GM23338 (cell line): ENCODE data around the gene ATP9A. TPM values are rescaled to one million over a fixed set of nuclear protein-coding genes. Genes with fewer than 3 reads are reported as not detected.

Source experiments
- ATAC-seq: fragments of 200-7000 bp; cut with Tn5 transposase; 3 replicates; pipeline ENCODE4 v1.9.1; 2020
- DNase-seq: peaks from one replicate; pipeline ENCODE4 v3.0.0-alpha.2; 2015; ENCODE audit warnings: low spot score
- H2AFZ ChIP-seq: fragments of 200-600 bp; sonication (generic); 2 replicates; pipeline ENCODE4 v1.8.0; 2016; ENCODE audit warnings: antibody characterized with exemption, mild to moderate bottlenecking, moderate library complexity
- H3F3A ChIP-seq: fragments of 200-600 bp; sonication (generic); replicated peaks from 2 replicates; pipeline ENCODE4 v1.8.0; 2017; ENCODE audit warnings: antibody characterized with exemption, mixed run types, low read depth
- H3K27ac ChIP-seq: fragments of 200-600 bp; sonication (generic); 2 replicates; pipeline ENCODE4 v1.6.1; 2016; ENCODE audit warnings: low read depth
- H3K27me3 ChIP-seq: fragments of 200-600 bp; sonication (generic); 2 replicates; pipeline ENCODE4 v1.8.0; 2016; ENCODE audit warnings: mild to moderate bottlenecking, mixed run types, moderate library complexity; ENCODE audit not compliant: insufficient read depth
- H3K36me3 ChIP-seq: fragments of 200-600 bp; sonication (generic); 2 replicates; pipeline ENCODE4 v1.8.0; 2016; ENCODE audit warnings: mild to moderate bottlenecking; ENCODE audit not compliant: insufficient read depth
- H3K4me1 ChIP-seq: fragments of 200-600 bp; sonication (generic); 2 replicates; pipeline ENCODE4 v1.8.0; 2016; ENCODE audit warnings: mild to moderate bottlenecking, moderate library complexity; ENCODE audit not compliant: insufficient read depth
- H3K4me2 ChIP-seq: fragments of 200-600 bp; sonication (generic); 2 replicates; pipeline ENCODE4 v1.7.1; 2017; ENCODE audit warnings: mixed run types
- H3K4me3 ChIP-seq: fragments of 200-600 bp; sonication (generic); 2 replicates; pipeline ENCODE4 v1.6.1; 2016; ENCODE audit warnings: mixed run types
- H3K79me2 ChIP-seq: fragments of 200-600 bp; sonication (generic); replicated peaks from 2 replicates; pipeline ENCODE4 v1.8.0; 2017; ENCODE audit warnings: mild to moderate bottlenecking; ENCODE audit not compliant: insufficient read depth
- H3K9me2 ChIP-seq: fragments of 200-600 bp; sonication (generic); 2 replicates; pipeline ENCODE4 v1.8.0; 2017; ENCODE audit not compliant: insufficient read depth
- H4K20me1 ChIP-seq: fragments of 200-600 bp; sonication (generic); replicated peaks from 2 replicates; pipeline ENCODE4 v1.8.0; 2017; ENCODE audit warnings: mild to moderate bottlenecking; ENCODE audit not compliant: insufficient read depth
- H3K27ac Mint-ChIP-seq: 2 replicates; pipeline ENCODE4 v1.8.0; 2020; ENCODE audit warnings: inconsistent platforms, mild to moderate bottlenecking, moderate library complexity, mixed read lengths
- H3K27me3 Mint-ChIP-seq: 3 replicates; pipeline ENCODE4 v1.8.0; 2022; ENCODE audit warnings: low read depth, mild to moderate bottlenecking, moderate library complexity, mixed read lengths, inconsistent platforms; ENCODE audit not compliant: insufficient read depth, poor library complexity
- H3K36me3 Mint-ChIP-seq: 3 replicates; pipeline ENCODE4 v1.8.0; 2021; ENCODE audit warnings: low read depth, mild to moderate bottlenecking, inconsistent platforms, moderate library complexity, mixed read lengths
- H3K4me1 Mint-ChIP-seq: 3 replicates; pipeline ENCODE4 v1.8.0; 2020; ENCODE audit warnings: mild to moderate bottlenecking, inconsistent platforms, mixed read lengths
- H3K4me3 Mint-ChIP-seq: 3 replicates; pipeline ENCODE4 v1.8.0; 2021; ENCODE audit warnings: moderate library complexity, mild to moderate bottlenecking, inconsistent platforms, mixed read lengths
- H3K9me3 Mint-ChIP-seq: 3 replicates; pipeline ENCODE4 v1.8.0; 2020; ENCODE audit warnings: moderate library complexity, mild to moderate bottlenecking, inconsistent platforms, mixed read lengths
- CREB1 ChIP-seq: fragments of 250-450 bp; sonication (Bioruptor Pico); IDR thresholded peaks from 2 replicates; pipeline ENCODE4 v1.5.0; 2020; ENCODE audit warnings: low read depth, mild to moderate bottlenecking, moderate library complexity
- EZH2 ChIP-seq: fragments of 200-600 bp; sonication (generic); IDR thresholded peaks from one replicate; pipeline ENCODE4 v1.8.0; 2017; ENCODE audit warnings: antibody characterized with exemption, mild to moderate bottlenecking, low read depth; ENCODE audit not compliant: unreplicated experiment
- EZH2phosphoT487 ChIP-seq: fragments of 200-600 bp; sonication (generic); IDR thresholded peaks from one replicate; pipeline ENCODE4 v1.8.1; 2018; ENCODE audit warnings: antibody characterized with exemption; ENCODE audit not compliant: unreplicated experiment
- JUNB ChIP-seq: IDR thresholded peaks from one replicate; pipeline ENCODE4 v1.6.1; 2016; ENCODE audit warnings: antibody characterized with exemption; ENCODE audit not compliant: unreplicated experiment
- NANOG ChIP-seq: IDR thresholded peaks from 2 replicates; pipeline ENCODE4 v1.6.1; 2016; ENCODE audit warnings: antibody characterized with exemption, borderline replicate concordance
- POLR2AphosphoS5 ChIP-seq: IDR thresholded peaks from 2 replicates; pipeline ENCODE4 v1.6.1; 2016; ENCODE audit warnings: antibody characterized with exemption, low read depth
- ZNF114 ChIP-seq: fragments of 250-450 bp; sonication (Bioruptor Pico); IDR thresholded peaks from 2 replicates; pipeline ENCODE4 v1.5.0; 2020; ENCODE audit warnings: mild to moderate bottlenecking, moderate library complexity
- ZNF331 ChIP-seq: fragments of 250-450 bp; sonication (Bioruptor Pico); IDR thresholded peaks from 2 replicates; pipeline ENCODE4 v1.5.0; 2020; ENCODE audit warnings: low read depth, mild to moderate bottlenecking, moderate library complexity
- polyA plus RNA-seq: library from polyadenylated mRNA; unstranded; fragments of >200 nt; fragmentation: Nextera tagmentation; extraction: Ambion mirVana; gene quantifications from 2 replicates; pipeline ENCODE4 v1.2.1, GENCODE V29; 2016
- total RNA-seq: library from RNA; depleted of rRNA; stranded (reverse); fragments of >200 nt; shearing (Covaris generic); gene quantifications from 2 replicates; pipeline ENCODE4 v1.2.3, GENCODE V29; 2014
- TF ChIP-seq, protein P1 (sequence below), 2 experiments: fragments of 200-600 bp in 1 of 2; sonication (generic) in 1 of 2; conservative IDR thresholded peaks; 2 replicates each; pipeline versions ENCODE4 v1.5.1 to v1.6.1; 2016 to 2017; ENCODE audit warnings: antibody characterized with exemption in 2 of 2, low read depth in 2 of 2, mild to moderate bottlenecking in 2 of 2, moderate library complexity in 1 of 2
- TF ChIP-seq, protein P2 (sequence below): IDR thresholded peaks from 2 replicates; pipeline ENCODE4 v1.6.1; 2016; ENCODE audit warnings: antibody characterized with exemption
- TF ChIP-seq, protein P3 (sequence below): IDR thresholded peaks from one replicate; pipeline ENCODE4 v1.6.1; 2018; ENCODE audit warnings: antibody characterized with exemption; ENCODE audit not compliant: unreplicated experiment

Gene ATP9A
- total and polyA plus RNA-seq, 2 experiments from 2014 or later: 0.94 to 5.9 TPM

DNA sequence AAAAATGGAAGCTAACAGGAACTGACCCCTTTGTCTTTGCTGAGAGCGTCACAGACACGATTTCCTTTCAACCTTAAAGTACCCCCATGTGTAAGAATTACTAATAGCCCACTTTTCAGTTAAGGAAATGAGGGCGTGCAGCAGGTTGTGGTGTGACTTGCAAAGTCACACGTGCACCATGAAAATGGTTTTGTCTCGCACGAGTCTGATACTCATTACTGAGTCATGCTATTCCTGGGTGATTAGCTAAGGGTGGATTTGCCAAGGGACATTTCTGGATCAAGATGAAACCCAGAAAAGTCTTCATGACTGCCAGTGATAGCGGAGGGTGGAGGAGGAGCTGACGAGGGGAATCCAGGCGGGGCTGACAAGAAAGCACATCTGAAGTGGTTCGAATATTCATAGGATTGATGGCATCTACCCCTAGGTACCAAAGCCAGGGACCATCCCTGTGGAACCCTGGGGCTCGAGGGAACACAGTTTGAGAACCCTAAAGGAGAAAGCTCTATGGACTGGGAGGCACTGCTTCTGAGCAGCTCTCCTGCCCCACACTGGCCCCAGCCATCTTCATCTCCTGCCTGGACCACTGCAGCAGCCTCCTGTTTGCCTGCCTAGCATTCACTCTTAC is 213.5 kb downstream of the ATP9A start:
- H3K9me3 Mint-ChIP-seq: no peaks in the 10 kb centered on the region
- no peak for ATAC-seq
- Histone ChIP-seq H4K20me1 (no peaks in the 10 kb centered on the region), H3K4me2 (no peak overlapping the region), H3K79me2 (no peaks in the 10 kb centered on the region), H3K9me2 (no peaks in the 10 kb centered on the region), H3K27ac (no peak overlapping the region), H3K27me3 (peaks cover 13% of the 10 kb centered on the region), H2AFZ (no peak overlapping the region), H3K4me1 (no peaks in the 10 kb centered on the region), H3F3A (no peaks in the 10 kb centered on the region), H3K36me3 (no peaks in the 10 kb centered on the region), H3K4me3 (no peak overlapping the region)
- TF ChIP-seq CREB1 (CRISPR knock-in tag) (no peak), ZNF114 (no peak), EZH2 (no peak), JUNB (no peak), ZNF331 (CRISPR knock-in tag) (no peak)
- no peak overlapping the region for H3K27ac Mint-ChIP-seq
- no peak for DNase-seq
- no peaks in the 10 kb centered on the region for H3K36me3 Mint-ChIP-seq
- peaks cover 4% of the 10 kb centered on the region for H3K27me3 Mint-ChIP-seq
- H3K4me3 Mint-ChIP-seq: no peak overlapping the region
- H3K4me1 Mint-ChIP-seq: peaks cover 4% of the 10 kb centered on the region; the same call in 1 of the 3 replicates

DNA sequence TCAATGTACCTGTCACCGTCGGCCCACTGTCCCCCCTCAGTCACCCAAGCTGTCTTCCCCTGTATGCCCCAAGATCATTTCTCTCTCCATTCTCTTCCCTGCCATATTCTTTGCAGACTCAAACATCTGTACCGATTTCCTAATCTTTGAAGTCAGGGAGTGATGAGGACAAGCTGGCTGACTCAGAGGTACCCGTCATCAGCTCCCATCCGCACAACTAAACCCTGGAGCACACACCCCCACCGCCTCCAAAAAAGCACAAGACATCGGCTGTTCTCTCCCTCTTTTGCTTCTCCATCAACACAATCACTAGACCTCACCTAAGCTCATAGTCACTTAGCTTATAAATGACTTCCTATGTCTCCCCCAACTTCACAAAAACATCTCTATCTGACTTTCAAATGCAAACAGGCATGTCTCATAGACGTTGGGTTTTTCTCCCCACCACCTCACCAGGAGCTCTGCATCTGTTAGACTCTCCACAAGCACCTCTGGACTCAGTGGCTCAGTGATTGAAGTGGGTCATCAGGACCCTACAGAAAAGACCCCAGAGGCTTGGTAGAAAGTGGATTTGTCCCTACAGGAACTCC is 214.2 kb downstream of the ATP9A start:
- Histone ChIP-seq H3K27ac (no peak overlapping the region), H2AFZ (no peak overlapping the region), H3K4me1 (no peaks in the 10 kb centered on the region), H3K4me3 (no peak overlapping the region), H3K4me2 (no peak overlapping the region), H4K20me1 (no peaks in the 10 kb centered on the region), H3K79me2 (no peaks in the 10 kb centered on the region), H3F3A (no peaks in the 10 kb centered on the region), H3K27me3 (peaks cover 6% of the 10 kb centered on the region; the same call in 1 of the 2 replicates), H3K9me2 (no peaks in the 10 kb centered on the region), H3K36me3 (no peaks in the 10 kb centered on the region)
- no peak overlapping the region for H3K27ac Mint-ChIP-seq
- no peaks in the 10 kb centered on the region for H3K9me3 Mint-ChIP-seq
- H3K36me3 Mint-ChIP-seq: no peaks in the 10 kb centered on the region
- H3K27me3 Mint-ChIP-seq: peaks cover 4% of the 10 kb centered on the region
- H3K4me1 Mint-ChIP-seq: peaks cover 4% of the 10 kb centered on the region; the same call in 1 of the 3 replicates
- no peak overlapping the region for H3K4me3 Mint-ChIP-seq
- DNase-seq (no peak), ATAC-seq (no peak)
- TF ChIP-seq NANOG (no peak), EZH2 (no peak), EZH2phosphoT487 (no peak)
- TF ChIP-seq, protein P1, sequence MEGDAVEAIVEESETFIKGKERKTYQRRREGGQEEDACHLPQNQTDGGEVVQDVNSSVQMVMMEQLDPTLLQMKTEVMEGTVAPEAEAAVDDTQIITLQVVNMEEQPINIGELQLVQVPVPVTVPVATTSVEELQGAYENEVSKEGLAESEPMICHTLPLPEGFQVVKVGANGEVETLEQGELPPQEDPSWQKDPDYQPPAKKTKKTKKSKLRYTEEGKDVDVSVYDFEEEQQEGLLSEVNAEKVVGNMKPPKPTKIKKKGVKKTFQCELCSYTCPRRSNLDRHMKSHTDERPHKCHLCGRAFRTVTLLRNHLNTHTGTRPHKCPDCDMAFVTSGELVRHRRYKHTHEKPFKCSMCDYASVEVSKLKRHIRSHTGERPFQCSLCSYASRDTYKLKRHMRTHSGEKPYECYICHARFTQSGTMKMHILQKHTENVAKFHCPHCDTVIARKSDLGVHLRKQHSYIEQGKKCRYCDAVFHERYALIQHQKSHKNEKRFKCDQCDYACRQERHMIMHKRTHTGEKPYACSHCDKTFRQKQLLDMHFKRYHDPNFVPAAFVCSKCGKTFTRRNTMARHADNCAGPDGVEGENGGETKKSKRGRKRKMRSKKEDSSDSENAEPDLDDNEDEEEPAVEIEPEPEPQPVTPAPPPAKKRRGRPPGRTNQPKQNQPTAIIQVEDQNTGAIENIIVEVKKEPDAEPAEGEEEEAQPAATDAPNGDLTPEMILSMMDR (conservative IDR thresholded peaks at IDR 0.05; ENCODE audit: low read depth in 2 of 2): no peak

DNA sequence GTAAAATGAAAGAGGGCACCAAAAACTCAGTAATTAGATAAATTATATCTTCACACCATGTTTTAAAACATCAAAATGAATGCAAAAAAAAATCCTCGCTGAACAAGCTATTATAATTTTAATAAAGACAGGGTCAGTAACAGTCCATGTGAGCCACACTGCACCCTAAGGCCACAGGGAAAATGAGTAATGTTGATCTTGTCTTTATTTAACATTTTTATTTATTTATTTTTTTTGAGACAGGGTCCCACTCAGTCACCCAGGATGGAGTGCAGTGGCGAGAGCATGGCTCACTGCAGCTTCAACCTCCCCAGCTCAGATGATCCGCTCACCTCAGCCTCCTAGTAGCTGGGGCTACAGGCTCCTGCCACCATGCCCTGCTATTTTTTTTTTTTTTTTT is 217.0 kb downstream of the ATP9A start:
- Histone ChIP-seq H3K27me3 (peaks cover 17% of the 10 kb centered on the region), H4K20me1 (no peaks in the 10 kb centered on the region), H3K79me2 (no peaks in the 10 kb centered on the region), H3K9me2 (0 out of 2 replicates have a peak, but pooled peaks cover 3% of the 10 kb centered on the region), H3K4me3 (no peak overlapping the region), H3F3A (no peaks in the 10 kb centered on the region), H3K4me1 (no peaks in the 10 kb centered on the region), H3K36me3 (no peaks in the 10 kb centered on the region), H3K4me2 (no peak overlapping the region), H2AFZ (no peak overlapping the region), H3K27ac (no peak overlapping the region)
- Mint-ChIP-seq H3K4me3 (no peak overlapping the region), H3K27me3 (peaks cover 10% of the 10 kb centered on the region), H3K9me3 (0 out of 3 replicates have a peak, but pooled peaks cover 3% of the 10 kb centered on the region), H3K27ac (no peak overlapping the region), H3K4me1 (peaks cover 7% of the 10 kb centered on the region; the same call in 2 of the 3 replicates), H3K36me3 (no peaks in the 10 kb centered on the region; the same call in 1 of the 3 replicates)
- DNase-seq: no peak
- no peak for ATAC-seq
- TF ChIP-seq EZH2phosphoT487: no peak
- TF ChIP-seq, protein P2, sequence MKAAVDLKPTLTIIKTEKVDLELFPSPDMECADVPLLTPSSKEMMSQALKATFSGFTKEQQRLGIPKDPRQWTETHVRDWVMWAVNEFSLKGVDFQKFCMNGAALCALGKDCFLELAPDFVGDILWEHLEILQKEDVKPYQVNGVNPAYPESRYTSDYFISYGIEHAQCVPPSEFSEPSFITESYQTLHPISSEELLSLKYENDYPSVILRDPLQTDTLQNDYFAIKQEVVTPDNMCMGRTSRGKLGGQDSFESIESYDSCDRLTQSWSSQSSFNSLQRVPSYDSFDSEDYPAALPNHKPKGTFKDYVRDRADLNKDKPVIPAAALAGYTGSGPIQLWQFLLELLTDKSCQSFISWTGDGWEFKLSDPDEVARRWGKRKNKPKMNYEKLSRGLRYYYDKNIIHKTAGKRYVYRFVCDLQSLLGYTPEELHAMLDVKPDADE: no peak
- TF ChIP-seq POLR2AphosphoS5: no peak
- TF ChIP-seq EZH2: no peak
- TF ChIP-seq, protein P3, sequence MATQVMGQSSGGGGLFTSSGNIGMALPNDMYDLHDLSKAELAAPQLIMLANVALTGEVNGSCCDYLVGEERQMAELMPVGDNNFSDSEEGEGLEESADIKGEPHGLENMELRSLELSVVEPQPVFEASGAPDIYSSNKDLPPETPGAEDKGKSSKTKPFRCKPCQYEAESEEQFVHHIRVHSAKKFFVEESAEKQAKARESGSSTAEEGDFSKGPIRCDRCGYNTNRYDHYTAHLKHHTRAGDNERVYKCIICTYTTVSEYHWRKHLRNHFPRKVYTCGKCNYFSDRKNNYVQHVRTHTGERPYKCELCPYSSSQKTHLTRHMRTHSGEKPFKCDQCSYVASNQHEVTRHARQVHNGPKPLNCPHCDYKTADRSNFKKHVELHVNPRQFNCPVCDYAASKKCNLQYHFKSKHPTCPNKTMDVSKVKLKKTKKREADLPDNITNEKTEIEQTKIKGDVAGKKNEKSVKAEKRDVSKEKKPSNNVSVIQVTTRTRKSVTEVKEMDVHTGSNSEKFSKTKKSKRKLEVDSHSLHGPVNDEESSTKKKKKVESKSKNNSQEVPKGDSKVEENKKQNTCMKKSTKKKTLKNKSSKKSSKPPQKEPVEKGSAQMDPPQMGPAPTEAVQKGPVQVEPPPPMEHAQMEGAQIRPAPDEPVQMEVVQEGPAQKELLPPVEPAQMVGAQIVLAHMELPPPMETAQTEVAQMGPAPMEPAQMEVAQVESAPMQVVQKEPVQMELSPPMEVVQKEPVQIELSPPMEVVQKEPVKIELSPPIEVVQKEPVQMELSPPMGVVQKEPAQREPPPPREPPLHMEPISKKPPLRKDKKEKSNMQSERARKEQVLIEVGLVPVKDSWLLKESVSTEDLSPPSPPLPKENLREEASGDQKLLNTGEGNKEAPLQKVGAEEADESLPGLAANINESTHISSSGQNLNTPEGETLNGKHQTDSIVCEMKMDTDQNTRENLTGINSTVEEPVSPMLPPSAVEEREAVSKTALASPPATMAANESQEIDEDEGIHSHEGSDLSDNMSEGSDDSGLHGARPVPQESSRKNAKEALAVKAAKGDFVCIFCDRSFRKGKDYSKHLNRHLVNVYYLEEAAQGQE: no peak
